Measurements from ENCODE around the gene CLRN2. TPM values are rescaled to one million over a fixed set of nuclear protein-coding genes. Genes with fewer than 3 reads are reported as not detected.
A peak's percentile ranks its signal among the peaks of the same experiment; 100 is the strongest.

Gene CLRN2
- total RNA-seq, 2 donors from 2014 or later, result not detected

GRCh38 chr4:17511950-17512795 lies 2.8 kb upstream of the CLRN2 start, which contains the start of gene QDPR:
QDPR (minus strand) TSS chr4:17512090; CDS start chr4:17512054, 36 bp downstream.
- Histone ChIP-seq H3K36me3 (ENCODE audit: control insufficient read depth, insufficient read depth, low read length) (peaks cover 17% of the 10 kb centered on the region), H3K4me1 (ENCODE audit: control insufficient read depth, insufficient read depth, low read length) (no peaks in the 10 kb centered on the region), H3K9ac (ENCODE audit: extremely low read depth, low read length, poor library complexity, severe bottlenecking) (peak within 1 kb of the TSS; percentile 16), H3K27me3 (ENCODE audit: control insufficient read depth, insufficient read depth, low read length, poor library complexity, severe bottlenecking) (no peaks in the 10 kb centered on the region), H3K4me3 (ENCODE audit: low read length) (peak within 1 kb of the TSS; percentile 80), H3K27ac (ENCODE audit: low read depth, low read length) (no peak within 1 kb of the TSS), H3K9me3 (ENCODE audit: control insufficient read depth, low read length) (no peaks in the 10 kb centered on the region)
- peak; percentile 93 for DNase-seq
- peaks cover 54% of the 10 kb centered on the region for H3K27me3 Mint-ChIP-seq (ENCODE audit: insufficient read depth)
- peaks cover 22% of the 10 kb centered on the region for H3K4me1 Mint-ChIP-seq
- peaks cover 12% of the 10 kb centered on the region for H3K36me3 Mint-ChIP-seq (ENCODE audit: low read depth)
- no peaks in the 10 kb centered on the region for H3K9me3 Mint-ChIP-seq
- TF ChIP-seq CTCF (conservative IDR thresholded peaks at IDR 0.05), result peak; percentile 64
- 4 to 13% methylated on average over 22 to 65 of the region's 65 CpGs for WGBS, 2 experiments (ENCODE audit: insufficient coverage in 1 of 2, insufficient read length in 1 of 2)
- peak within 1 kb of the TSS; percentile 69 for H3K4me3 Mint-ChIP-seq
- peak within 1 kb of the TSS; percentile 57 for H3K27ac Mint-ChIP-seq

GRCh38 chr4:17512973-17513665 lies 1.8 kb upstream of the CLRN2 start:
- H3K9ac ChIP-seq (ENCODE audit: extremely low read depth, low read length, poor library complexity, severe bottlenecking), result no peak overlapping the region

More at GRCh38 chr4:17512973-17513665, 1.8 kb upstream of the CLRN2 start:
- peaks cover 54% of the 10 kb centered on the region for H3K27me3 Mint-ChIP-seq (ENCODE audit: insufficient read depth)
- H3K4me1 Mint-ChIP-seq, result peaks cover 31% of the 10 kb centered on the region
- no peak overlapping the region for H3K27ac Mint-ChIP-seq
- Histone ChIP-seq H3K27me3 (ENCODE audit: control insufficient read depth, insufficient read depth, low read length, poor library complexity, severe bottlenecking) (no peaks in the 10 kb centered on the region), H3K36me3 (ENCODE audit: control insufficient read depth, insufficient read depth, low read length) (peaks cover 13% of the 10 kb centered on the region), H3K4me3 (ENCODE audit: low read length) (no peak overlapping the region), H3K4me1 (ENCODE audit: control insufficient read depth, insufficient read depth, low read length) (no peaks in the 10 kb centered on the region), H3K9me3 (ENCODE audit: control insufficient read depth, low read length) (no peaks in the 10 kb centered on the region), H3K27ac (ENCODE audit: low read depth, low read length) (no peak overlapping the region)
- peak overlapping the region; percentile 69 for H3K4me3 Mint-ChIP-seq
- no peaks in the 10 kb centered on the region for H3K9me3 Mint-ChIP-seq
- no peak for DNase-seq
- WGBS, 2 experiments (ENCODE audit: insufficient coverage in 1 of 2, insufficient read length in 1 of 2), result 91 to 95% methylated on average over 5 of the region's 5 CpGs
- peaks cover 8% of the 10 kb centered on the region for H3K36me3 Mint-ChIP-seq (ENCODE audit: low read depth)
- TF ChIP-seq CTCF (conservative IDR thresholded peaks at IDR 0.05), result no peak
